Fibroblast of the aortic adventitia (primary cell): ENCODE results near the gene PITRM1. TPM values are rescaled to one million over a fixed set of nuclear protein-coding genes. Genes with fewer than 3 reads are reported as not detected.

Source experiments
- DNase-seq: peaks from one replicate; pipeline ENCODE4 v3.0.0-alpha.2; 2010; ENCODE audit warnings: low read depth
- H3K4me3 ChIP-seq: 2 replicates; pipeline ENCODE4 v1.5.1; 2011; ENCODE audit warnings: low read depth, mild to moderate bottlenecking, control low read depth, low read length, moderate library complexity
- total RNA-seq: library from RNA; depleted of rRNA; stranded (reverse); fragments of >200 nt; gene quantifications from 2 replicates; pipeline ENCODE4 v1.2.3, GENCODE V29; 2012; ENCODE audit warnings: low replicate concordance
- TF ChIP-seq, protein P1 (sequence below): IDR thresholded peaks from 2 replicates; pipeline ENCODE4 v1.5.1; 2011; ENCODE audit warnings: mild to moderate bottlenecking, low read length, control low read depth, inconsistent platforms; ENCODE audit not compliant: insufficient read depth

Gene PITRM1
- total RNA-seq, 1 donor: 110 TPM

DNA sequence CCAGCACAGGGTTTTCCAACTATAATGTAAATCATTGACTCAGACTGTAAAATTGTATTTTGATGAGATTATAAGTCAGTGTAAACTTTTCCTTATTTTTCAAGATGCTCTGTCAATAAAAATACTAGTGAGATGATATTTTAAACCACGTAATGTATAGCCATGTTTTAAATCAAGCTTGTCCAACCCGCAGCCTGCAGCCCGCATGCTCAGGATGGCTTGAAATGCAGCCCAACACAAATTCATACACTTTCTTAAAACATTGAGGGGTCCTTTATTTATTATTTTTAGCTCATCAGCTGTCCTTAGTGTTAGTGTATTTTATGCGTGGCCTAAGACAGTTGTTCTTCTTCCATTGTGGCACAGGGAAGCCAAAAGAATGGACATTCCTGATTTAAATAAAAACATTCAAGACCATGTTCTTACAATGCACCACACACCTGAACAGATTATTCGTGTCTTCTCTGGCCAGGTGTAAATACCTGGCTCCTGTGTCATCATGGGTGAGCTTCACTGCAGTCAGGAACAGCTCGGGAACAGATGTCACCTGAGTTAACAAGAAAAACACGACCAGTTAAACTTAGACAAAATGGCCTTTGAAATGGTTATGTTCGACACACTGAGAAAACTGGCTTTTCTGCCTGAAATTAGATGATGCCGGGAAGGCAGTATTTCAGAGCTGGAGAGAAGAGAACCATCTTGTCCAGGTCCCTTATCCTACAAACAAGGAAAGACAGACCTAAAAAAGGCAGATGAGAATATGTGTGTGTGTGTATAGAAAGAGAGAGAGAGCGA lies 5.9 kb downstream of the PITRM1 start:
- no peak for DNase-seq
- TF ChIP-seq, protein P1, sequence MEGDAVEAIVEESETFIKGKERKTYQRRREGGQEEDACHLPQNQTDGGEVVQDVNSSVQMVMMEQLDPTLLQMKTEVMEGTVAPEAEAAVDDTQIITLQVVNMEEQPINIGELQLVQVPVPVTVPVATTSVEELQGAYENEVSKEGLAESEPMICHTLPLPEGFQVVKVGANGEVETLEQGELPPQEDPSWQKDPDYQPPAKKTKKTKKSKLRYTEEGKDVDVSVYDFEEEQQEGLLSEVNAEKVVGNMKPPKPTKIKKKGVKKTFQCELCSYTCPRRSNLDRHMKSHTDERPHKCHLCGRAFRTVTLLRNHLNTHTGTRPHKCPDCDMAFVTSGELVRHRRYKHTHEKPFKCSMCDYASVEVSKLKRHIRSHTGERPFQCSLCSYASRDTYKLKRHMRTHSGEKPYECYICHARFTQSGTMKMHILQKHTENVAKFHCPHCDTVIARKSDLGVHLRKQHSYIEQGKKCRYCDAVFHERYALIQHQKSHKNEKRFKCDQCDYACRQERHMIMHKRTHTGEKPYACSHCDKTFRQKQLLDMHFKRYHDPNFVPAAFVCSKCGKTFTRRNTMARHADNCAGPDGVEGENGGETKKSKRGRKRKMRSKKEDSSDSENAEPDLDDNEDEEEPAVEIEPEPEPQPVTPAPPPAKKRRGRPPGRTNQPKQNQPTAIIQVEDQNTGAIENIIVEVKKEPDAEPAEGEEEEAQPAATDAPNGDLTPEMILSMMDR: no peak
- H3K4me3 ChIP-seq: no peak overlapping the region

DNA sequence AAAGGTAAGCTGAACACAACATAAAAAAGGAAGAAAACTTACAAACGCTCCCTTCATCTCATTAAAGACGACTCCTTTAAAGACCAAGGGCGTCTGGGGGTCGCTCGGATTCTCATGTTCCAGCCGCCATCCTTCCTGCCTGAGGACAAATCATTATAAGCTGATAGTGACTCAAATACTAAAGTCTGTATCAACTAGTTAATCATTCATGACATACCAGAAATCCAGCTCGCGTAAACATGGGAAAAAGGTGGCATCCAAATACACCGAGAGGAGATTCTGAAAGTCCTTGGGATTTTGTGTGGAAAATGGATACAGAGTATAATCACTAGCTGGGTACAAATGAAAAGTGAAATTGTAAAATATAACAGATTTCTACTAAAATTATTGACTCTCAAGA lies 7.4 kb downstream of the PITRM1 start:
- DNase-seq: no peak
- H3K4me3 ChIP-seq: no peak overlapping the region
- TF ChIP-seq, protein P1: no peak

DNA sequence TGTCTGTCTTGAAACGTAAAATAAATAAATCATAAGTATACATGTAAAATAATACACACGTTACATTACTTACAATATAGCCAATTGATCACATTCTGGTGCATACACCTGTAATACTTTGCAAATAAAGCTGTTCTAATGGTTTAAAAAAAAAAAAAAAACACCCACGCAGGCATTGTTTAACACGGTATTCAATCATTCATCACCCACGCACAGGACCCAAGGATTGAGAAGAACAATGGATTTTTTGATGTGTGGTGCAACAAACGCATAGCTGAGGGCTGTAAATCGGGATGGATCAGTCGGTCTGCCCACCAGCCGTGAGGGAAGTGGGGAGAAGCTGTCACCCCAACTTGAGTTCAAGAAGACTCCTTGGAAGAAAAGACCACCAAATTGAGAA lies 8.7 kb downstream of the PITRM1 start:
- DNase-seq: no peak
- TF ChIP-seq, protein P1: no peak
- no peak overlapping the region for H3K4me3 ChIP-seq

DNA sequence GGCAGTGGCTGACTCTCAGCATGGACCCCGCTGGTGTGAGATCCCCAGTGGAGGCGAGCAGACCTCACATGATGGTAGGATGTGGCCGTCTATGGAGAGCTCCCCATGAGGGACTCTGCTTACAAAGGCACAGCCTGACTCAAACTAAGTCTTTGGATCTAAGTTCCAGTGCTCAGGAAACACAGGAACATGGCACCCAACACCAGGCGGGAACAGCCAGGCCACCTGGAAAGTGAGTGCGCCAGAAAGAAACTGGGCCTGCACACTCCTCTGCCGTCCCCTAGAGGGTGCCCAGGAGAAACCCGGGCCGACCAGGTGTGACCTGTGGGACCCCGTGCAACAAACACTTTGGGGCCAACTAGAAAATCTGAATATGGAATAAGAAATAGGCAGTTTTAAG lies 10.0 kb downstream of the PITRM1 start:
- TF ChIP-seq, protein P1: no peak
- DNase-seq: no peak
- no peak overlapping the region for H3K4me3 ChIP-seq

DNA sequence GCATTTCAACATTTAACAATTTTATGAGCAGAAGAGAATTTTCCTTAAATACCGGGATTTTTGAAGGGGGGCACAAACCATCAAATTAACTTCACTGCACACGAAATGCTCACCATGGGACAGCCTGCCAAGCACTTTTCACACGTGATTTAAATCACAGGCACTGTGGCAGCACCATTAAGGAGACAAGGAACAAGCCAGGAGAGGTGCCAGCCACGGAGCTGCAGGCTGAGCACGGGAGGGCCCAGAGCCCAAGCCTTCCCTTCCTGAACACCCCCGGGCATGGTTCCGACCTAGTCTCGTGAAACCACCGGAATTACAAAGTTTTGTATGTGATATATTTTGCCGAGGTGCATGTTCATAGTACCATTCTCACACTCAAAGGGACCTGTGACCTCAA lies 13.4 kb downstream of the PITRM1 start:
- H3K4me3 ChIP-seq: no peak overlapping the region
- no peak for DNase-seq
- TF ChIP-seq, protein P1: no peak

DNA sequence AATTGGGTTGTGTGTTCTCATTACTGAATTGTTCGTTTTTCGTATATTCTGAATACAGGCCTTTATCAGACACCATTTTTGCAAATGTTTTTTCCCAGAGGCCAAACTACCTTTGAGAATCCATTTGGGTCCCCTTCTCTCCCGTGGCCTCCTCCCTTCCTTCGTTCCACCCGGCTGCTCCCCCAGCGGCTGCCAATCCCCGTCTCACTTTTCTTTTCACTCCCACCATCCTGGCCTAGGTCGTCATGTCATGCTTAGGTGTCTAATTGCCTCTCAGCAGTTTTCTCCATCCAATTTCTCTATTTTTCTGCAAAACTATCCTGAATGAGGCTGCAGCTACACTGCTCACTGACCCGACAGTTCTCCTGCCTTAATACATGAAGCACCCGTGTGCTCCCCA lies 17.9 kb downstream of the PITRM1 start:
- TF ChIP-seq, protein P1: no peak
- H3K4me3 ChIP-seq: no peak overlapping the region
- no peak for DNase-seq

DNA sequence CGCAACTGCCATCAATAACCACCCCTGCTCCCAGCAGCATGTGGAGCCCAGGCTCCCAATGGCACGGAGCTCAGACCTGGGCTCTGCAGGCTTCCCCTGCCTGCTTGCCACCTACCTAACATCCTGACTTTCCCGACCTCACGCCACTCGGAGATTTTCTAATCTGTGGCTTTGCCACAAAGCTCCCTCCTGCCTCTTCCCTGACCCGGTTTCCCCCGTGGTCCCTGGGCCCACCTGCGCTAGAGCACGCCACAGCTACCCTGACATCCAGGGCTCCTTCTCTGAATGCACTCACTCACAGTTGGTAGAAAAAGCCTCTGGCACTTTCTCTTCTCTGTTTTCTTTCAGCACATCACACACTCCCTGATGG lies 20.0 kb downstream of the PITRM1 start:
- DNase-seq: no peak
- TF ChIP-seq, protein P1: no peak
- no peak overlapping the region for H3K4me3 ChIP-seq
